Heart left ventricle (tissue), 16 donors: ENCODE results near the gene EXD1. TPM values are rescaled to one million over a fixed set of nuclear protein-coding genes. Genes with fewer than 3 reads are reported as not detected.

Source experiments
- ATAC-seq, 4 donors: fragments of 200-7000 bp; cut with Tn5 transposase; one replicate each; pipeline ENCODE4 v1.9.1; 2020 to 2022; ENCODE audit warnings: moderate library complexity in 4 of 4, mild to moderate bottlenecking in 3 of 4, moderate number of reproducible peaks in 1 of 4
- DNase-seq, 5 donors: peaks; one replicate each; pipeline ENCODE4 v3.0.0-alpha.2; 2020
- H3K27ac ChIP-seq, 12 donors: fragments of 200-600 bp; sonication (generic) in 4 of 12; one replicate each; pipeline versions ENCODE4 v1.5.0 to v1.8.0; 2016 to 2022; ENCODE audit warnings: mild to moderate bottlenecking in 2 of 12
- H3K27me3 ChIP-seq, 9 donors: fragments of 200-600 bp; sonication (generic) in 2 of 9; one replicate each; pipeline versions ENCODE4 v1.5.1 to v1.8.0; 2016 to 2022; ENCODE audit warnings: mild to moderate bottlenecking in 3 of 9
- H3K36me3 ChIP-seq, 9 donors: fragments of 200-600 bp; sonication (generic) in 2 of 9; one replicate each; pipeline versions ENCODE4 v1.5.0 to v1.8.0; 2018 to 2022; ENCODE audit warnings: mild to moderate bottlenecking in 2 of 9
- H3K4me1 ChIP-seq, 12 donors: fragments of 200-600 bp; sonication (generic) in 4 of 12; one replicate each; pipeline versions ENCODE4 v1.5.0 to v1.8.0; 2016 to 2022; ENCODE audit warnings: mild to moderate bottlenecking in 3 of 12
- H3K4me3 ChIP-seq, 12 donors: fragments of 200-600 bp; sonication (generic) in 4 of 12; one replicate each; pipeline versions ENCODE4 v1.5.0 to v1.8.0; 2017 to 2022; ENCODE audit warnings: mild to moderate bottlenecking in 9 of 12, moderate library complexity in 4 of 12
- H3K9me3 ChIP-seq, 12 donors: fragments of 200-600 bp; sonication (generic) in 4 of 12; one replicate each; pipeline versions ENCODE4 v1.5.0 to v1.8.0; 2016 to 2022; ENCODE audit warnings: mild to moderate bottlenecking in 1 of 12
- CTCF ChIP-seq, 12 donors: fragments of 200-600 bp; sonication (generic) in 4 of 12; IDR thresholded peaks; one replicate each; pipeline versions ENCODE4 v1.5.0 to v1.8.0; 2018 to 2022; ENCODE audit warnings: antibody characterized with exemption in 12 of 12, mild to moderate bottlenecking in 5 of 12
- POLR2A ChIP-seq, 2 donors: fragments of 450-650 bp; IDR thresholded peaks; one replicate each; pipeline ENCODE4 v1.6.1; 2017; ENCODE audit warnings: antibody characterized with exemption in 2 of 2, mild to moderate bottlenecking in 2 of 2, moderate library complexity in 2 of 2
- WGBS, 4 donors: extraction: QIAGEN DNeasy Blood & Tissue Kit in 2 of 4; methylation state at CpG; one replicate each; pipeline versions ENCODE4 v1.1.5 to v1.1.7; 2013 to 2018; 5-methylcytosine and 5-hydroxymethylcytosine counted together
- intact Hi-C, 10 donors: fragments of 100-400 bp; cut with DNase I; formaldehyde crosslinking; loops; one replicate each; pipeline versions ENCODE4 v1.11.1 to v1.14.2; 2022
- polyA plus RNA-seq, 2 donors: library from polyadenylated mRNA; stranded (reverse); fragments of 200-250 nt; gene quantifications; one replicate each; pipeline ENCODE4 v1.2.3, GENCODE V29; 2013
- total RNA-seq, 9 donors: library from RNA; depleted of rRNA in 2 of 9; stranded (reverse); fragments of >200 nt in 2 of 9; fragmentation: NEBNext Ultra II Directional in 3 of 9; extraction: Animal tissue kit (Norgen Biotek cat#: 25700) in 3 of 9; gene quantifications; one replicate each; pipeline versions ENCODE4 v1.1.0 to v1.2.4, GENCODE V29; 2016 to 2023
- donor health status: ischemic (EF 13 %, LVEDD 7.1; RV severe dilation, severe dysfunction).
- donor health status: healthy with polysubstance abuse.
- donor health status: DM: no; HTN: yes; CAD: no.
- donor health status: DM: no; HTN: no; CAD: no.
- donor health status: ischemic (EF 25% LVEDD 6.9; RV normal size, moderate dysfunction).
- donor health status: ischemic (EF 25% LVEDD 5.7; RV mildly dilated, moderate dysfunction).
- donor health status: healthy.
- donor health status: DM: yes; HTN: yes; CAD: no.
- donor health status: ischemic (EF 35%, LVEDD 5.7; RV mildly dilated, moderate dysfunction).
- donor health status: nonischemic (EF 11% LVEDD 7.7; RV severe dilation, severe dysfunction).
- donor health status: DM: yes; HTN: yes; CAD: no.
- donor health status: PGD.
- donor health status: ischemic (EF 29% LVEDD 5.4; RV normal size, mild dysfunction).
- donor health status: nonischemic (EF 23%, LVEDD 6.1; RV moderate dilation, normal function).

The EXD1 gene
- total and polyA plus RNA-seq, 11 donors = not detected

DNA sequence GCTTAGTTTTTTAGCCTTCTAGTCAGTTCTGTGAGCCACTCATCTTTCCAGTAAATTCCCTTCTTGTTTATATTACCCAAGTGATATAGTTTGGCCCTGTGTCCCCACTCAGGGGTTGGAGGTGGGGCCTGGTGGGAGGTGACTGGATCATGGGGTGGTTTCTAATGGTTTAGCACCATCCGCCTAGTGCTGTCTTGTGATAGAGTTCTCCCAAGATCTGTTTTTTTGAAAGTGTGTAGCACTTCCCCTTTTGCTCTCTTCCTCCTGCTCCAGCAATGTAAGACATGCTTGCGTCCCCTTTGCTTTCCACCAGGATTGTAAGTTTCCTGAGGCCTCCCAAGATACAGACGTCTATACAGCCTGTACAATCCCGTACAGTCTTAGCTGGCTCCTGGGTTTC lies 60.8 kb downstream of the EXD1 start:
- Histone ChIP-seq H3K4me1 (peaks cover 0 to 11% (median 0%) of the 10 kb centered on the region in 12 donors), H3K27ac (peak overlapping the region in 1 of 12 donors; percentile 59), H3K36me3 (no peaks in the 10 kb centered on the region), H3K27me3 (peaks cover 0 to 4% (median 0%) of the 10 kb centered on the region in 9 donors), H3K9me3 (no peaks in the 10 kb centered on the region), H3K4me3 (no peak overlapping the region)
- intact Hi-C loops = no loop called here
- DNase-seq = no peak
- no peak for ATAC-seq
- whole genome bisulfite sequencing, 4 donors = 75 to 82% (median 81%) methylated on average over 4 of the region's 4 CpGs
- TF ChIP-seq CTCF (IDR thresholded peaks at IDR 0.05) (no peak), POLR2A (IDR thresholded peaks at IDR 0.05) (no peak)

GRCh38 chr15:41169086-41169485 lies 61.5 kb downstream of the EXD1 start:
- TF ChIP-seq CTCF (IDR thresholded peaks at IDR 0.05) (no peak), POLR2A (IDR thresholded peaks at IDR 0.05) (no peak)
- intact Hi-C loops = no loop called here
- Histone ChIP-seq H3K27me3 (no peaks in the 10 kb centered on the region), H3K9me3 (no peaks in the 10 kb centered on the region), H3K4me1 (peaks cover 0 to 11% (median 0%) of the 10 kb centered on the region in 12 donors), H3K36me3 (no peaks in the 10 kb centered on the region), H3K27ac (peak overlapping the region in 1 of 12 donors; percentile 59), H3K4me3 (no peak overlapping the region)
- ATAC-seq = no peak
- DNase-seq = no peak

GRCh38 chr15:41161736-41162135 lies 68.8 kb downstream of the EXD1 start:
- Histone ChIP-seq H3K36me3 (no peaks in the 10 kb centered on the region), H3K4me3 (no peak overlapping the region), H3K27ac (no peak overlapping the region), H3K27me3 (peaks cover 0 to 5% (median 0%) of the 10 kb centered on the region in 9 donors), H3K4me1 (no peaks in the 10 kb centered on the region), H3K9me3 (no peaks in the 10 kb centered on the region)
- intact Hi-C loops = no loop called here
- 58 to 69% (median 64%) methylated on average over 1 of the region's 1 CpG for WGBS, 4 donors
- ATAC-seq = no peak
- TF ChIP-seq CTCF (IDR thresholded peaks at IDR 0.05) = no peak
- TF ChIP-seq POLR2A (IDR thresholded peaks at IDR 0.05) = no peak
- DNase-seq = no peak

GRCh38 chr15:41161336-41161735 lies 69.2 kb downstream of the EXD1 start:
- no peak overlapping the region for H3K4me3 ChIP-seq
- H3K27ac ChIP-seq = no peak overlapping the region
- H3K27me3 ChIP-seq = peaks cover 0 to 5% (median 0%) of the 10 kb centered on the region in 9 donors
- no peaks in the 10 kb centered on the region for H3K4me1 ChIP-seq
- no peak for DNase-seq
- no peaks in the 10 kb centered on the region for H3K36me3 ChIP-seq
- no peak for ATAC-seq
- TF ChIP-seq POLR2A (IDR thresholded peaks at IDR 0.05) (no peak), CTCF (IDR thresholded peaks at IDR 0.05) (no peak)
- WGBS, 4 donors = 83 to 88% (median 85%) methylated on average over 6 of the region's 6 CpGs
- H3K9me3 ChIP-seq = no peaks in the 10 kb centered on the region
- intact Hi-C loops = no loop called here
